Fibroblast of the aortic adventitia (primary cell): ENCODE results near the gene BCL7C. TPM values are rescaled to one million over a fixed set of nuclear protein-coding genes. Genes with fewer than 3 reads are reported as not detected.

ENCODE experiments used
- DNase-seq: peaks from one replicate; pipeline ENCODE4 v3.0.0-alpha.2; 2010; ENCODE audit warnings: low read depth
- H3K4me3 ChIP-seq: 2 replicates; pipeline ENCODE4 v1.5.1; 2011; ENCODE audit warnings: low read depth, mild to moderate bottlenecking, control low read depth, low read length, moderate library complexity
- total RNA-seq: library from RNA; depleted of rRNA; stranded (reverse); fragments of >200 nt; gene quantifications from 2 replicates; pipeline ENCODE4 v1.2.3, GENCODE V29; 2012; ENCODE audit warnings: low replicate concordance
- TF ChIP-seq, protein P1 (sequence below): IDR thresholded peaks from 2 replicates; pipeline ENCODE4 v1.5.1; 2011; ENCODE audit warnings: mild to moderate bottlenecking, low read length, control low read depth, inconsistent platforms; ENCODE audit not compliant: insufficient read depth

BCL7C gene
- total RNA-seq, 1 donor: 45.5 TPM

DNA sequence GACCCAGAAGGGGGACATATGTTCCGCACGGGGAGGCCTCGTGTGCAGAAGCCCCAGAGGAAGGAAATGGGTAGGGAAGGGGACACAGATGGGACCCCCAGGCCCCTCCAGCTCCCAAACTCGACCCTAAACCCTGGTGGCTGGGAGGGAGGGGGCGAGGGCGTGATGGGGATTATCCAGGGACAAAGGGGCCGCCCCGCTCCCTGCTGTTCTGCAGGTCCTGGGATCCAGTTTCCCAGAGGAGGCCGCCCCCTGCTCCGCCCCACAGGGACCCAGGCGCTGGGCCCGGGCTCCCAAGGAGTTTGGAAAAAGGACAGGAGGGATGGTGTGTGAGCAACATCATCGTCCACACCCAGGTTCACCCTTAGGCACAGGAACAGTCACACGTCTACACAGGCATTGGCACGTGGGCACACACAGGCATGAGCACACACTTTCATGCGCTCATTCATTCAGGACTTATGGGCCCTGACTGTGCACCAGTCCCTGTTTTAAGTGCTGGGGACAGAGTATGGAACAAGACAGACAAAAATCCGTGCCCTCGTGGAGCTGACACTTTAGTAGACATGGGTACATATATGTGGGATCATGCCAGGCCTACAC is 16.7 kb upstream of the BCL7C start:
- TF ChIP-seq, protein P1, sequence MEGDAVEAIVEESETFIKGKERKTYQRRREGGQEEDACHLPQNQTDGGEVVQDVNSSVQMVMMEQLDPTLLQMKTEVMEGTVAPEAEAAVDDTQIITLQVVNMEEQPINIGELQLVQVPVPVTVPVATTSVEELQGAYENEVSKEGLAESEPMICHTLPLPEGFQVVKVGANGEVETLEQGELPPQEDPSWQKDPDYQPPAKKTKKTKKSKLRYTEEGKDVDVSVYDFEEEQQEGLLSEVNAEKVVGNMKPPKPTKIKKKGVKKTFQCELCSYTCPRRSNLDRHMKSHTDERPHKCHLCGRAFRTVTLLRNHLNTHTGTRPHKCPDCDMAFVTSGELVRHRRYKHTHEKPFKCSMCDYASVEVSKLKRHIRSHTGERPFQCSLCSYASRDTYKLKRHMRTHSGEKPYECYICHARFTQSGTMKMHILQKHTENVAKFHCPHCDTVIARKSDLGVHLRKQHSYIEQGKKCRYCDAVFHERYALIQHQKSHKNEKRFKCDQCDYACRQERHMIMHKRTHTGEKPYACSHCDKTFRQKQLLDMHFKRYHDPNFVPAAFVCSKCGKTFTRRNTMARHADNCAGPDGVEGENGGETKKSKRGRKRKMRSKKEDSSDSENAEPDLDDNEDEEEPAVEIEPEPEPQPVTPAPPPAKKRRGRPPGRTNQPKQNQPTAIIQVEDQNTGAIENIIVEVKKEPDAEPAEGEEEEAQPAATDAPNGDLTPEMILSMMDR: no peak
- no peak for DNase-seq
- no peak overlapping the region for H3K4me3 ChIP-seq

DNA sequence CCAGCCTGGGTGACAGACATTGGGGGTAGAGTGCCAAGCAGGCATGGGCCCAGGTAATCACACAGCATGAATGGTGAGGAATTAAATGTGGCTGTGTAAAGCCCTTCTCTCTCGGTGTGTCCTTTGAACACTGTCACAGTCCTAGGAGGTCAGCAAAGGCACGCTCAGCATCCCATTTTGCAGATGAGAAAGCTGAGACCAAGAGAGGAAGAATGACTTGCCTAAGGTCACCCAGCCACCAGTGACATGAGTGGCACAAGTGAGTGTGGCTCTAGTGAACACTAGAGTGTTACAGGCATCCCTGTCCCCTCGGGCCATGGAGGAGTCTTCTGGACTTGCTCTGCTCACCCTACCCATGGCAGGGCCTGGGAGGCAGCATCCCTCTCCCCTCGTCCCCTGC is 13.2 kb upstream of the BCL7C start:
- TF ChIP-seq, protein P1: no peak
- H3K4me3 ChIP-seq: no peak overlapping the region
- DNase-seq: no peak

DNA sequence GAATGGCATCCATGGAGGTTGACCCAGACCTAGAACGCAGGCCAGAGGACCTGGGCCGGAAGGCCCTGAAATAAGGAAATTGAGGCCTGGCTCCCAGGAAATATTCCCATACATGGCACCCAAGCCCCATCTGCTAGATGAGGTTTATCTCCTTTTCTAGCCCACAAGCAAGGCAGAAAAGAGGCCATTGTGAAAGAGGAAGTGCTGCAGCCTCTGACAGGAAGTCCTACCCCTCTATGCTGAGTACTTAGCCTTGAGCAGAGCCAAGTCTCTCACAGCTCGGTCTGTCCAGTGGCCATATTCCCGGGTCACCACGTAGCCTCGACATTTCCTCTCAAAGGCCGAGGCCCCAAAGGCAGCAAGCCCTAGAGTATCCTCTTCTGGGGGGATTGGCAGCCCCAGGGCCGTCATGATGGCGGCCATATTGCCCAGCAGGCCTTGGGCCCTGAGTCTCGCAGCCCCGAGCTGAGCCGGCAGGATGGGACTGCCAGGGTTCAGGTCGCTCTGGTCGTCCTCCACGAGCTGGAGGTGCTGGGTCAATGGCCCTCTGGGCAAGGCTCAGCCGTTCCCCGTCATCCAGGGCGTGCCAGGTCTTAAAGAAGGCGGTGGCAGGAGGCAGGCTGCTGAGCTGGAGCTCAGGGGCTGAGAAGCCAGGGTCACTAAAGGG is 10.4 kb upstream of the BCL7C start:
- H3K4me3 ChIP-seq: no peak overlapping the region
- no peak for DNase-seq
- TF ChIP-seq, protein P1: no peak

DNA sequence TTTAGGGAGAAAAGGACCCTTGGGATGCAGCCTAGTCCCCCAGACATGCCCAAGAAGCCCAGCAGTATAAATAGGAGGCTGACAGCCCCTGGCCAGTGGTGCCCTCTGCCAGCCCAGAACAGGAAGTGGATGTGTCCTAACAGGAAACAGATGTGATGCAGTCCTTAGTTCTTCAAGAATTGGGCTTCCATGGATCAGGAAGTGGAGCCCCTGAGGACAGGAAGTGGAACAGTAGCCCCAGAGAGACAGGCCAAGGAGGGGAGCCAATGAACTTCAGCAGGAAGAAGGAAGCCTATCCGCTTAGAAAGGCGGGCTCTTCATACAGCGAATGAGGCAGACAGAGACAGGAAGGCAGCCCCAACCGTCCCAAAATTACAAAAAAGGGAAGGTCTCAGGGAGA is 9.7 kb upstream of the BCL7C start:
- TF ChIP-seq, protein P1: no peak
- no peak overlapping the region for H3K4me3 ChIP-seq
- peak; percentile 14 for DNase-seq

DNA sequence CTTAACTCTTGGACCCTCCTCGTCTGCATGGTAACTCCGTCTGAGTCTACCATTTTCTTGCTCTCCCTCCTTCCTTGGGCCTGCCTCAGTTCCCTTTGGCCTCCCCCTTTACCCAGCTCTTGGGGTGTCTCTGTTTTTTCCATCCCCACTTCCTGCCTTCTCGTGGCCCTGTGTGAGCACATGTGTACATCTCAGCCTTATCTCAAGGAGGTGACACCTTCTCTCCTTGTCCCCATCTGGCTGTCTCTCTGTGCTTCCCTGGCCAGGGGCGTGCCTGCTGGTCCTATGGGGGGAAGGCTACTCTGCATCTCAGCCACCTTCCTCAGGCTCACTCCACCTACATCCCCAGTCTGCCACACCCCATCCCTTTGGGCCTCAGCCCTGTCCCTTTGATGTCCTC is 9.1 kb upstream of the BCL7C start:
- DNase-seq: no peak
- TF ChIP-seq, protein P1: no peak
- no peak overlapping the region for H3K4me3 ChIP-seq

DNA sequence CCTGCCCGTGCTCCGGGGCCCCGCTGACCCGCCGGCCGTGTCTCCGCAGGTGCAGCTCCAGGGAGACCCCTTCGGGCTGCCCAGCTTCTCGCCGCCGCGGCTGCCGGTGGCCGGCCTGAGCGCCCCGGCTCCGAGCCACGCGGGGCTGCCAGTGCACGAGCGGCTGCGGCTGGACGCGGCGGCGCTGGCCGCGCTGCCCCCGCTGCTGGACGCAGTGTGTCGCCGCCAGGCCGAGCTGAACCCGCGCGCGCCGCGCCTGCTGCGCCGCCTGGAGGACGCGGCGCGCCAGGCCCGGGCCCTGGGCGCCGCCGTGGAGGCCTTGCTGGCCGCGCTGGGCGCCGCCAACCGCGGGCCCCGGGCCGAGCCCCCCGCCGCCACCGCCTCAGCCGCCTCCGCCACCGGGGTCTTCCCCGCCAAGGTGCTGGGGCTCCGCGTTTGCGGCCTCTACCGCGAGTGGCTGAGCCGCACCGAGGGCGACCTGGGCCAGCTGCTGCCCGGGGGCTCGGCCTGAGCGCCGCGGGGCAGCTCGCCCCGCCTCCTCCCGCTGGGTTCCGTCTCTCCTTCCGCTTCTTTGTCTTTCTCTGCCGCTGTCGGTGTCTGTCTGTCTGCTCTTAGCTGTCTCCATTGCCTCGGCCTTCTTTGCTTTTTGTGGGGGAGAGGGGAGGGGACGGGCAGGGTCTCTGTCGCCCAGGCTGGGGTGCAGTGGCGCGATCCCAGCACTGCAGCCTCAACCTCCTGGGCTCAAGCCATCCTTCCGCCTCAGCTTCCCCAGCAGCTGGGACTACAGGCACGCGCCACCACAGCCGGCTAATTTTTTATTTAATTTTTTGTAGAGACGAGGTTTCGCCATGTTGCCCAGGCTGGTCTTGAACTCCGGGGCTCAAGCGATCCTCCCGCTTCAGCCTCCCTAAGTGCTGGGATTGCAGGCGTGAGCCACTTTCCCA is 8.4 kb upstream of the BCL7C start:
- peak overlapping the region; percentile 61 for H3K4me3 ChIP-seq
- TF ChIP-seq, protein P1: peak; percentile 33
- DNase-seq: peak; percentile 51
